K562 (cell line): ENCODE results near the gene POFUT2. TPM values are rescaled to one million over a fixed set of nuclear protein-coding genes. Genes with fewer than 3 reads are reported as not detected.

Source experiments
- ASH1L ChIP-seq: fragments of 450-650 bp; IDR thresholded peaks from 2 replicates; pipeline ENCODE4 v1.6.1; 2018; ENCODE audit warnings: borderline replicate concordance, mild to moderate bottlenecking, low read depth; ENCODE audit not compliant: partially characterized antibody
- MGA ChIP-seq: fragments of 450-650 bp; IDR thresholded peaks from 2 replicates; pipeline ENCODE4 v1.6.1; 2016; ENCODE audit warnings: mild to moderate bottlenecking, moderate library complexity
- TEAD1 ChIP-seq, 2 experiments: fragments of 450-650 bp in 1 of 2; sonication (generic) in 1 of 2; formaldehyde crosslinking; IDR thresholded peaks; 2 replicates each; pipeline versions ENCODE4 v1.4.0 to v1.8.0; 2020 to 2022; ENCODE audit warnings: mild to moderate bottlenecking in 2 of 2, missing genetic modification reagents in 1 of 2
- ZFPM2 ChIP-seq: fragments of 250-450 bp; sonication (Bioruptor Pico); IDR thresholded peaks from 2 replicates; pipeline ENCODE4 v1.5.1; 2022; ENCODE audit warnings: mild to moderate bottlenecking
- polyA plus RNA-seq, 8 experiments: library from polyadenylated mRNA; depleted of rRNA in 4 of 8; stranded (reverse) in 5 of 8; unstranded in 3 of 8; fragments of >200 nt; fragmentation: Nextera tagmentation in 2 of 8; fragmentation: Illumina TruSeq in 1 of 8; extraction: Ambion mirVana in 2 of 8; extraction: Trizol in 1 of 8; gene quantifications; 2 replicates each; pipeline versions ENCODE4 v1.2.1 to v1.2.3, GENCODE V29; 2011 to 2014; ENCODE audit warnings: inconsistent platforms in 1 of 8, missing spikeins in 1 of 8
- total RNA-seq, 7 experiments: library from RNA; depleted of rRNA in 6 of 7; stranded (reverse); fragments of >200 nt in 6 of 7; fragmentation: Illumina TruSeq in 2 of 7; extraction: Trizol in 2 of 7; gene quantifications; 2 replicates each; pipeline versions ENCODE4 v1.2.1 to v1.2.3, GENCODE V29; 2011 to 2021; ENCODE audit warnings: low replicate concordance in 1 of 7

Gene POFUT2
- total and polyA plus RNA-seq, 9 of the 15 experiments (the other 6 are each of a cell fraction or from before 2014, with no cell fraction given): 1.1 to 24.2 (median 11.0) TPM

GRCh38 chr21:45220071-45220481, 67.6 kb downstream of the POFUT2 start (continued):
- TF ChIP-seq ZFPM2: no peak
- TF ChIP-seq TEAD1 (CRISPR knock-in tag; IDR thresholded peaks at IDR 0.05): no peak
- no peak for TF ChIP-seq ASH1L
- peak; percentile 53 for TF ChIP-seq MGA
- TF ChIP-seq, all 486 proteins: peak for 8
